SK-N-SH treated with all-trans-retinoic acid at 6 μM for 48 hours (cell line): ENCODE data around the gene CCDC89.
A peak's percentile ranks its signal among the peaks of the same experiment; 100 is the strongest.

Source experiments
- ATAC-seq: fragments of 200-7000 bp; cut with Tn5 transposase; 3 replicates; pipeline ENCODE4 v1.9.1; 2020; ENCODE audit warnings: mild to moderate bottlenecking, moderate library complexity
- BACH2 ChIP-seq: fragments of 250-450 bp; sonication (Bioruptor Pico); IDR thresholded peaks from 2 replicates; pipeline ENCODE4 v1.9.0; 2021; ENCODE audit warnings: mild to moderate bottlenecking, borderline replicate concordance
- CREB5 ChIP-seq: fragments of 250-450 bp; sonication (Bioruptor Pico); IDR thresholded peaks from 2 replicates; pipeline ENCODE4 v1.5.1; 2020; ENCODE audit warnings: low read depth, mild to moderate bottlenecking, moderate library complexity
- CSDC2 ChIP-seq: fragments of 250-450 bp; sonication (Bioruptor Pico); IDR thresholded peaks from 2 replicates; pipeline ENCODE4 v1.5.0; 2020; ENCODE audit warnings: mild to moderate bottlenecking, moderate library complexity
- CSRNP3 ChIP-seq: fragments of 250-450 bp; sonication (Bioruptor Pico); IDR thresholded peaks from 2 replicates; pipeline ENCODE4 v1.5.1; 2021; ENCODE audit warnings: mild to moderate bottlenecking, moderate library complexity
- ESRRG ChIP-seq: fragments of 250-450 bp; sonication (Bioruptor Pico); IDR thresholded peaks from 2 replicates; pipeline ENCODE4 v1.6.1; 2021; ENCODE audit warnings: mild to moderate bottlenecking
- GLIS3 ChIP-seq: fragments of 250-450 bp; sonication (Bioruptor Pico); IDR thresholded peaks from 2 replicates; pipeline ENCODE4 v1.5.0; 2020; ENCODE audit warnings: mild to moderate bottlenecking, moderate library complexity
- ISL1 ChIP-seq: fragments of 250-450 bp; sonication (Bioruptor Pico); IDR thresholded peaks from 2 replicates; pipeline ENCODE4 v2.1.2; 2022; ENCODE audit warnings: mild to moderate bottlenecking, moderate library complexity
- OSR1 ChIP-seq: fragments of 250-450 bp; sonication (Bioruptor Pico); IDR thresholded peaks from 2 replicates; pipeline ENCODE4 v1.8.0; 2022; ENCODE audit warnings: moderate library complexity, mild to moderate bottlenecking, inconsistent platforms
- PATZ1 ChIP-seq: fragments of 250-450 bp; sonication (Bioruptor Pico); IDR thresholded peaks from 2 replicates; pipeline ENCODE4 v1.8.0; 2020; ENCODE audit warnings: mild to moderate bottlenecking, moderate library complexity, borderline replicate concordance
- POU6F1 ChIP-seq: fragments of 250-450 bp; sonication (Bioruptor Pico); IDR thresholded peaks from 2 replicates; pipeline ENCODE4 v1.8.0; 2021; ENCODE audit warnings: low read depth, mild to moderate bottlenecking, moderate library complexity, borderline replicate concordance
- PPARA ChIP-seq: fragments of 250-450 bp; sonication (Bioruptor Pico); IDR thresholded peaks from 2 replicates; pipeline ENCODE4 v1.5.0; 2020; ENCODE audit warnings: mild to moderate bottlenecking, borderline replicate concordance
- RARB ChIP-seq: fragments of 250-450 bp; sonication (Bioruptor Pico); IDR thresholded peaks from 2 replicates; pipeline ENCODE4 v1.8.0; 2021; ENCODE audit warnings: mild to moderate bottlenecking, moderate library complexity
- SNAI2 ChIP-seq: fragments of 250-450 bp; sonication (Bioruptor Pico); IDR thresholded peaks from 2 replicates; pipeline ENCODE4 v1.5.0; 2020; ENCODE audit warnings: mild to moderate bottlenecking, moderate library complexity
- TCF4 ChIP-seq: fragments of 250-450 bp; sonication (Bioruptor Pico); IDR thresholded peaks from 2 replicates; pipeline ENCODE4 v1.8.0; 2021; ENCODE audit warnings: mild to moderate bottlenecking, moderate library complexity, borderline replicate concordance
- TOX ChIP-seq: fragments of 250-450 bp; sonication (Bioruptor Pico); IDR thresholded peaks from 2 replicates; pipeline ENCODE4 v1.8.0; 2021; ENCODE audit warnings: mild to moderate bottlenecking, moderate library complexity, borderline replicate concordance
- TSHZ2 ChIP-seq: fragments of 250-450 bp; sonication (Bioruptor Pico); IDR thresholded peaks from 2 replicates; pipeline ENCODE4 v1.5.0; 2020; ENCODE audit warnings: mild to moderate bottlenecking, moderate library complexity
- ZC3H10 ChIP-seq: fragments of 250-450 bp; sonication (Bioruptor Pico); IDR thresholded peaks from 2 replicates; pipeline ENCODE4 v1.5.1; 2021; ENCODE audit warnings: mild to moderate bottlenecking, moderate library complexity
- ZFP3 ChIP-seq: fragments of 250-450 bp; sonication (Bioruptor Pico); IDR thresholded peaks from 2 replicates; pipeline ENCODE4 v1.5.0; 2020; ENCODE audit warnings: mild to moderate bottlenecking, moderate library complexity
- ZFP30 ChIP-seq: fragments of 450-650 bp; formaldehyde crosslinking; IDR thresholded peaks from 2 replicates; pipeline ENCODE4 v1.5.0; 2022; ENCODE audit warnings: mild to moderate bottlenecking, moderate library complexity
- ZNF565 ChIP-seq: fragments of 450-650 bp; formaldehyde crosslinking; conservative IDR thresholded peaks from 2 replicates; pipeline ENCODE4 v1.5.0; 2020; ENCODE audit warnings: low read depth, mild to moderate bottlenecking, moderate library complexity
- ZNF8 ChIP-seq: fragments of 450-650 bp; formaldehyde crosslinking; IDR thresholded peaks from 2 replicates; pipeline ENCODE4 v1.5.0; 2020; ENCODE audit warnings: mild to moderate bottlenecking, moderate library complexity

Gene CCDC89

GRCh38 chr11:85717429-85717828 is 31.4 kb upstream of the CCDC89 start:
- TF ChIP-seq CSRNP3 (CRISPR knock-in tag) (no peak), OSR1 (CRISPR knock-in tag) (no peak), SNAI2 (CRISPR knock-in tag) (no peak), ISL1 (no peak), RARB (CRISPR knock-in tag) (no peak), PPARA (CRISPR knock-in tag) (no peak), ZC3H10 (CRISPR knock-in tag) (no peak), TSHZ2 (CRISPR knock-in tag) (no peak), TOX (CRISPR knock-in tag) (no peak), ESRRG (CRISPR knock-in tag) (no peak), BACH2 (CRISPR knock-in tag) (no peak), ZFP30 (CRISPR knock-in tag) (no peak), PATZ1 (no peak), TCF4 (CRISPR knock-in tag) (no peak), ZNF565 (CRISPR knock-in tag) (no peak), POU6F1 (CRISPR knock-in tag) (no peak), GLIS3 (CRISPR knock-in tag) (no peak)
- no peak for ATAC-seq

- no peak for ATAC-seq
- TF ChIP-seq ZFP30 (CRISPR knock-in tag) (no peak), ISL1 (peak; percentile 15; the same call in 1 of the 2 replicates)
Measured at GRCh38 chr11:85712953-85713352, 27.0 kb upstream of the CCDC89 start.

GRCh38 chr11:85710917-85711316 is 24.9 kb upstream of the CCDC89 start:
- peak; percentile 11; the same call in 2 of the 3 replicates for ATAC-seq
- TF ChIP-seq ESRRG (CRISPR knock-in tag) = no peak
- no peak for TF ChIP-seq ZFP30 (CRISPR knock-in tag)
- no peak for TF ChIP-seq POU6F1 (CRISPR knock-in tag)
- no peak for TF ChIP-seq CREB5 (CRISPR knock-in tag)
- TF ChIP-seq ZNF8 (CRISPR knock-in tag) = no peak
- TF ChIP-seq ZNF565 (CRISPR knock-in tag) = no peak
- TF ChIP-seq ZC3H10 (CRISPR knock-in tag) = no peak
- TF ChIP-seq BACH2 (CRISPR knock-in tag) = no peak
- TF ChIP-seq CSDC2 (CRISPR knock-in tag) = no peak
- no peak for TF ChIP-seq RARB (CRISPR knock-in tag)
- no peak for TF ChIP-seq OSR1 (CRISPR knock-in tag)
- TF ChIP-seq ZFP3 (CRISPR knock-in tag) = no peak
- TF ChIP-seq CSRNP3 (CRISPR knock-in tag) = no peak
- no peak for TF ChIP-seq TOX (CRISPR knock-in tag)
- TF ChIP-seq TSHZ2 (CRISPR knock-in tag) = no peak
